Measurements from ENCODE around the gene TEX29. TPM values are rescaled to one million over a fixed set of nuclear protein-coding genes. Genes with fewer than 3 reads are reported as not detected.

Gene TEX29
- total and polyA plus RNA-seq, 9 of the 15 experiments (the other 6 are each of a cell fraction or from before 2014, with no cell fraction given) = 0.11 TPM; not detected in 7

DNA sequence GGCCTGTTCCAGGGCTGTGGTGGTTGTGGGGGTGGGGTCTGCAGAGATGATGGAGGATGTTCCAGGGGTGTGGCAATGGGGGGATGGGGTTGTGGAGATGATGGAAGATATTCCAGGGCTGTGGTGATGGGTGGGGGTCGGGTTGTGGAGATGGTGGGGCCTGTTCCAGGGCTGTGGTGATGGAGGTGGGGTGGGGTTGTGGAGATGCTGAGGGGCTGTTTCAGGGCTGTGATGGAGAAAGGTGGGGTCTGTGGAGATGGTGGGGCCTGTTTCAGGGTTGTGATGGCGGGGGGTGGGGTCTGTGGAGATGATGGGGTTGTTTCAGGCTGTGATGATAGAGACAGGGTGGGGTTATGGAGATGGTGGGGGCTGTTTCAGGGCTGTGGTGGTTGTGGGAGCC, 62.0 kb downstream of the TEX29 start:
- Histone ChIP-seq H2AFZ (ENCODE audit: low read depth, low read length) (no peak overlapping the region), H3K36me3 (ENCODE audit: control insufficient read depth, insufficient read depth, low read length) (no peaks in the 10 kb centered on the region), H3K4me3 (no peak overlapping the region), H3K9me3 (replicated peaks; ENCODE audit: control insufficient read depth, insufficient read depth, low read depth, low read length) (no peaks in the 10 kb centered on the region), H3K27ac (ENCODE audit: extremely low read depth, low read depth, low read length) (no peak overlapping the region), H3K4me1 (replicated peaks in 1 of 2; ENCODE audit: control insufficient read depth in 2 of 2, insufficient read depth in 2 of 2, low read length in 2 of 2) (no peaks in the 10 kb centered on the region), H4K20me1 (replicated peaks; ENCODE audit: control insufficient read depth, insufficient read depth, low read length) (no peaks in the 10 kb centered on the region), H3K27me3 (ENCODE audit: control insufficient read depth in 2 of 2, insufficient read depth in 2 of 2, low read length in 2 of 2) (peaks cover 0 to 7% of the 10 kb centered on the region in 2 experiments; a peak in 2 of 5 replicates), H3K9me1 (ENCODE audit: control insufficient read depth, insufficient read depth, low read length) (no peaks in the 10 kb centered on the region), H3K79me2 (ENCODE audit: control insufficient read depth, insufficient read depth, low read length) (no peaks in the 10 kb centered on the region), H3K9ac (ENCODE audit: insufficient read depth in 1 of 2, low read depth in 2 of 2, low read length in 2 of 2) (no peak overlapping the region), H3K4me2 (ENCODE audit: insufficient read depth, low read length) (no peak overlapping the region)
- no peak for FAIRE-seq
- WGBS (ENCODE audit: insufficient coverage, low coverage, missing lambda C conversion rate) = 0% methylated on average over 1 of the region's 2 CpGs
- BruUV-seq (replicated peaks) = no TSS peak
- intact Hi-C loops (cut with micrococcal nuclease) (no loop called here), in situ Hi-C loops (cut with MboI) (no loop called here)
- ATAC-seq = no peak
- ChIA-PET CTCF (ENCODE audit: low intra/inter-chr PET ratio) (no interaction called here), POLR2A (no interaction called here)
- no peak for DNase-seq (ENCODE audit: extremely low read depth in 1 of 4, low spot score in 3 of 4)
- TF ChIP-seq RUNX1 (IDR thresholded peaks at IDR 0.05; ENCODE audit: low read depth) (no peak), NEUROD1 (IDR thresholded peaks at IDR 0.05; ENCODE audit: borderline replicate concordance, low read depth, low read length, partially characterized antibody) (no peak), ZNF12 (CRISPR knock-in tag; IDR thresholded peaks at IDR 0.05) (no peak), PHF20 (IDR thresholded peaks at IDR 0.05; ENCODE audit: partially characterized antibody) (no peak), ZNF175 (CRISPR knock-in tag; IDR thresholded peaks at IDR 0.05; ENCODE audit: low read depth) (no peak), CHCHD3 (CRISPR knock-in tag; IDR thresholded peaks at IDR 0.05) (no peak)
- TF ChIP-seq, protein P1, sequence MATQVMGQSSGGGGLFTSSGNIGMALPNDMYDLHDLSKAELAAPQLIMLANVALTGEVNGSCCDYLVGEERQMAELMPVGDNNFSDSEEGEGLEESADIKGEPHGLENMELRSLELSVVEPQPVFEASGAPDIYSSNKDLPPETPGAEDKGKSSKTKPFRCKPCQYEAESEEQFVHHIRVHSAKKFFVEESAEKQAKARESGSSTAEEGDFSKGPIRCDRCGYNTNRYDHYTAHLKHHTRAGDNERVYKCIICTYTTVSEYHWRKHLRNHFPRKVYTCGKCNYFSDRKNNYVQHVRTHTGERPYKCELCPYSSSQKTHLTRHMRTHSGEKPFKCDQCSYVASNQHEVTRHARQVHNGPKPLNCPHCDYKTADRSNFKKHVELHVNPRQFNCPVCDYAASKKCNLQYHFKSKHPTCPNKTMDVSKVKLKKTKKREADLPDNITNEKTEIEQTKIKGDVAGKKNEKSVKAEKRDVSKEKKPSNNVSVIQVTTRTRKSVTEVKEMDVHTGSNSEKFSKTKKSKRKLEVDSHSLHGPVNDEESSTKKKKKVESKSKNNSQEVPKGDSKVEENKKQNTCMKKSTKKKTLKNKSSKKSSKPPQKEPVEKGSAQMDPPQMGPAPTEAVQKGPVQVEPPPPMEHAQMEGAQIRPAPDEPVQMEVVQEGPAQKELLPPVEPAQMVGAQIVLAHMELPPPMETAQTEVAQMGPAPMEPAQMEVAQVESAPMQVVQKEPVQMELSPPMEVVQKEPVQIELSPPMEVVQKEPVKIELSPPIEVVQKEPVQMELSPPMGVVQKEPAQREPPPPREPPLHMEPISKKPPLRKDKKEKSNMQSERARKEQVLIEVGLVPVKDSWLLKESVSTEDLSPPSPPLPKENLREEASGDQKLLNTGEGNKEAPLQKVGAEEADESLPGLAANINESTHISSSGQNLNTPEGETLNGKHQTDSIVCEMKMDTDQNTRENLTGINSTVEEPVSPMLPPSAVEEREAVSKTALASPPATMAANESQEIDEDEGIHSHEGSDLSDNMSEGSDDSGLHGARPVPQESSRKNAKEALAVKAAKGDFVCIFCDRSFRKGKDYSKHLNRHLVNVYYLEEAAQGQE (IDR thresholded peaks at IDR 0.05; ENCODE audit: borderline replicate concordance) = no peak
- TF ChIP-seq, protein P1 (CRISPR knock-in tag; IDR thresholded peaks at IDR 0.05; ENCODE audit: low read depth) = no peak
- TF ChIP-seq, protein P2, sequence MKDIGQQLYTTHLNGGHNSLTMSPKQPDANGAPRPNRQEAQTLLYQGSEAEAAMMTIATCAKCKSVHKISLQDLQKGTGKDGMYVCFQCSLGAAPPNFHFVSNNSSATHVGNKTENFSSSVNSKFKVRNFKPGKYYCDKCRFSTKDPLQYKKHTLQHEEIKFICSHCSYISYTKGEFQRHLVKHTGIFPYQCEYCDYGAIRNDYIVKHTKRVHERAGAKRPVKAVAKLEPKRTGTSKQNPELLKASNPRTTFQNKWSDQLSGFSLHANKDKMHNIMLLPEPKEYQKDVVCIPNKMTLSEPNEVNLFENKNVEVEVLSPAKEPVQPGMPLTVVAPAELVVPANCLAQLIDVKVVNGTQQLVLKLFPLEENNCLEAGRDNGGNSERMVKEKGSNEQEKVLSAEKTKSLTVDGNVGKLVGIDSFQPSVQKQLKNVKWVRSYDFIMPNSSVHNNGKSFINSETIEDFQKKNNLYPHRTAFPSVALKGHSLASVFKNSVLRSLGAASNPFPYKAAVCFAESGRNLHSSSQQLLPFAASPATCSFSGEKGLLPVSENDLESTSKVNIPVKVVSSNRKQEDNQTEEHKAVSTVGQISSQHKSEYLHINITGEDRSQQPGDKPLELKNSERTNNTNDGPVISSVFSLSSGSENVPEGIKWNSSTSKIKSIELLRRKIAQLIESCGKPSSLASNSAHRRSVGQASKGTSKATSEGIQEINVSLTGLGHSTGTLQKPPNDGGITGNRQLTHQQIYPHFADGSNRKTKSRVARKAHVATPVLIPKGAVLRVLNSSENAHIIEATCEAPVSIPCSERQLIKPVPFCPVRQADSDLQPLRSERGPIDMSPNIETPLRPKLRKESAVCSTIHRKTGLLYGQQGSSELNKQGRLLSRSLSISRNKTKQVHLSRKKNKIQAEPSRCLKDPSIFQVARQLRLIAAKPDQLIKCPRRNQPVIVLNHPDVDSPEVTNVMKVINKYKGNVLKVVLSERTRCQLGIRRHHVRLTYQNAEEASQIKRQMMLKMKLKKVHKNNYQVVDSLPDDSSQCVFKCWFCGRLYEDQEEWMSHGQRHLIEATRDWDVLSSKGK (CRISPR knock-in tag; IDR thresholded peaks at IDR 0.05) = no peak

Data from K562 (cell line).